PFSK-1 (cell line): ENCODE data around the gene FARS2.

Experiments
- FOXP2 ChIP-seq: optimal IDR thresholded peaks from 2 replicates; pipeline ENCODE3; 2011; ENCODE audit warnings: borderline replicate concordance, control low read depth, inconsistent platforms; ENCODE audit not compliant: insufficient read depth; ENCODE audit errors: extremely low read length, extremely low read depth
- POLR2AphosphoS5 ChIP-seq: IDR thresholded peaks from 2 replicates; pipeline ENCODE4 v1.6.1; 2012; ENCODE audit warnings: low read depth, mild to moderate bottlenecking, control low read depth, low read length, moderate library complexity
- REST ChIP-seq, 2 experiments: IDR thresholded peaks; 2 replicates each; pipeline versions ENCODE4 v1.6.1 to v1.8.0; 2011 to 2012; ENCODE audit warnings: low read depth in 2 of 2, low read length in 2 of 2, control low read depth in 1 of 2, inconsistent platforms in 1 of 2, mild to moderate bottlenecking in 1 of 2, moderate library complexity in 1 of 2; ENCODE audit not compliant: insufficient read depth in 1 of 2
- SIN3A ChIP-seq: IDR thresholded peaks from 2 replicates; pipeline ENCODE4 v1.6.1; 2012; ENCODE audit warnings: mild to moderate bottlenecking, low read length, moderate library complexity, borderline replicate concordance; ENCODE audit not compliant: insufficient read depth
- TAF1 ChIP-seq: IDR thresholded peaks from 2 replicates; pipeline ENCODE4 v1.6.1; 2012; ENCODE audit warnings: low read length, control low read depth, borderline replicate concordance; ENCODE audit not compliant: insufficient read depth

FARS2 gene

GRCh38 chr6:5481033-5481432 lies 219.7 kb downstream of the FARS2 start:
- no peak for TF ChIP-seq TAF1
- TF ChIP-seq REST (IDR thresholded peaks at IDR 0.05; ENCODE audit: insufficient read depth in 1 of 2, low read depth in 2 of 2, low read length in 2 of 2) = no peak
- no peak for TF ChIP-seq SIN3A
- no peak for TF ChIP-seq FOXP2
- no peak for TF ChIP-seq POLR2AphosphoS5

GRCh38 chr6:5481750-5482149 lies 220.4 kb downstream of the FARS2 start:
- TF ChIP-seq TAF1 (no peak), POLR2AphosphoS5 (no peak), FOXP2 (no peak), SIN3A (no peak), REST (IDR thresholded peaks at IDR 0.05; ENCODE audit: insufficient read depth in 1 of 2, low read depth in 2 of 2, low read length in 2 of 2) (no peak)

GRCh38 chr6:5482619-5483018 lies 221.3 kb downstream of the FARS2 start:
- no peak for TF ChIP-seq POLR2AphosphoS5
- no peak for TF ChIP-seq REST (IDR thresholded peaks at IDR 0.05; ENCODE audit: insufficient read depth in 1 of 2, low read depth in 2 of 2, low read length in 2 of 2)
- TF ChIP-seq TAF1 = no peak
- TF ChIP-seq SIN3A = no peak
- no peak for TF ChIP-seq FOXP2

- TF ChIP-seq SIN3A = no peak
- no peak for TF ChIP-seq REST (IDR thresholded peaks at IDR 0.05; ENCODE audit: insufficient read depth in 1 of 2, low read depth in 2 of 2, low read length in 2 of 2)
- no peak for TF ChIP-seq TAF1
- no peak for TF ChIP-seq POLR2AphosphoS5
- no peak for TF ChIP-seq FOXP2
These were observed 223.4 kb downstream of the FARS2 start for GRCh38 chr6:5484692-5485091.

- no peak for TF ChIP-seq REST (IDR thresholded peaks at IDR 0.05; ENCODE audit: insufficient read depth in 1 of 2, low read depth in 2 of 2, low read length in 2 of 2)
- no peak for TF ChIP-seq SIN3A
- no peak for TF ChIP-seq FOXP2
- TF ChIP-seq POLR2AphosphoS5 = no peak
- TF ChIP-seq TAF1 = no peak
These were observed 224.9 kb downstream of the FARS2 start for GRCh38 chr6:5486214-5486613.
